Testis (tissue), 2 donors: Measurements from ENCODE around the gene OTOGL.

Source experiments
- POLR2A ChIP-seq: fragments of 450-650 bp; IDR thresholded peaks from one replicate; pipeline ENCODE4 v1.6.1; 2017; ENCODE audit warnings: antibody characterized with exemption, mild to moderate bottlenecking, moderate library complexity
- TF ChIP-seq, protein P1 (sequence below), 3 experiments: fragments of 450-650 bp in 2 of 3; fragments of 200-600 bp in 1 of 3; sonication (generic) in 1 of 3; IDR thresholded peaks; one replicate each; pipeline ENCODE4 v1.5.1; 2016 to 2019; ENCODE audit warnings: antibody characterized with exemption in 3 of 3, mild to moderate bottlenecking in 2 of 3, moderate library complexity in 1 of 3

DNA sequence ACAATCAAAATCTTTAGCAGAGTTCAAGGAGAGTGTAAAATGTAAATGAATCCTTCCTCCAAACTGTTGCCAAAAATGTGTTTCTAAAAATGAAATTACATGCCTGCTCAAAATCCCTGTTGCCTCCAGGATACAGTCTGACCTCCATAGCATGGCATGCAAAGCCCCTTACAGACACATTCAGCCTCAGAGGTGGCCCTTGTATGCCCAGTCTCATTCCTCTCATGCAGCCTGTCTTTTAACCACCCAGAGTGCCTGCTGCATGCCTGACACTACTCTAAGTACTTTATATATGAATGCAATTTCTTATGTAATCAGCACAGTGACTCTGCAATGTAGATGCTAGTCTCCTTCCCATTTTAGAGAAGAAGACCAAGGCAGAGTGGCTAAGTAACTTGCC lies 320.3 kb downstream of the OTOGL start:
- TF ChIP-seq, protein P1, sequence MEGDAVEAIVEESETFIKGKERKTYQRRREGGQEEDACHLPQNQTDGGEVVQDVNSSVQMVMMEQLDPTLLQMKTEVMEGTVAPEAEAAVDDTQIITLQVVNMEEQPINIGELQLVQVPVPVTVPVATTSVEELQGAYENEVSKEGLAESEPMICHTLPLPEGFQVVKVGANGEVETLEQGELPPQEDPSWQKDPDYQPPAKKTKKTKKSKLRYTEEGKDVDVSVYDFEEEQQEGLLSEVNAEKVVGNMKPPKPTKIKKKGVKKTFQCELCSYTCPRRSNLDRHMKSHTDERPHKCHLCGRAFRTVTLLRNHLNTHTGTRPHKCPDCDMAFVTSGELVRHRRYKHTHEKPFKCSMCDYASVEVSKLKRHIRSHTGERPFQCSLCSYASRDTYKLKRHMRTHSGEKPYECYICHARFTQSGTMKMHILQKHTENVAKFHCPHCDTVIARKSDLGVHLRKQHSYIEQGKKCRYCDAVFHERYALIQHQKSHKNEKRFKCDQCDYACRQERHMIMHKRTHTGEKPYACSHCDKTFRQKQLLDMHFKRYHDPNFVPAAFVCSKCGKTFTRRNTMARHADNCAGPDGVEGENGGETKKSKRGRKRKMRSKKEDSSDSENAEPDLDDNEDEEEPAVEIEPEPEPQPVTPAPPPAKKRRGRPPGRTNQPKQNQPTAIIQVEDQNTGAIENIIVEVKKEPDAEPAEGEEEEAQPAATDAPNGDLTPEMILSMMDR (IDR thresholded peaks at IDR 0.05) = no peak
- no peak for TF ChIP-seq POLR2A
